ENCODE data around the gene BROX. TPM values are rescaled to one million over a fixed set of nuclear protein-coding genes. Genes with fewer than 3 reads are reported as not detected.

BROX gene
- polyA plus RNA-seq, 1 of the 3 experiments (the other 2 are of a cell fraction) = 3.8 TPM

GRCh38 chr1:222734740-222735139 lies 22.4 kb downstream of the BROX start:
- TF ChIP-seq ELF1 (IDR thresholded peaks at IDR 0.05) (no peak), NFIC (IDR thresholded peaks at IDR 0.05; ENCODE audit: borderline replicate concordance) (no peak), TAF1 (IDR thresholded peaks at IDR 0.05; ENCODE audit: borderline replicate concordance, low read depth, low read length) (no peak), GATA2 (CRISPR knock-in tag; IDR thresholded peaks at IDR 0.05) (no peak)
- no peaks in the 10 kb centered on the region for H3K27me3 ChIP-seq (ENCODE audit: insufficient read depth)
- WGBS (ENCODE audit: low lambda C conversion rate) = 91% methylated on average over 1 of the region's 1 CpG
- no peak for DNase-seq
- no peak overlapping the region for H3K4me2 ChIP-seq
- H3K9me3 ChIP-seq = no peaks in the 10 kb centered on the region
- no peaks in the 10 kb centered on the region for H3K9me2 ChIP-seq
- H3K9ac ChIP-seq = no peak overlapping the region
- no peaks in the 10 kb centered on the region for H3K79me2 ChIP-seq (ENCODE audit: insufficient read depth)
- H2AFZ ChIP-seq (ENCODE audit: low read depth) = no peak overlapping the region
- ChIA-PET CTCF (interaction anchor here (1.5 kb wide), 1 partner anchor 355 kb away, joined by 4 read pairs; no protein-coding TSS in a partner anchor), POLR2A (no interaction called here)
- H3K27ac ChIP-seq (ENCODE audit: low read depth in 2 of 2, low read length in 1 of 2) = no peak overlapping the region
- peaks cover 48 to 67% of the 10 kb centered on the region in 2 experiments for H3K36me3 ChIP-seq (replicated peaks in 1 of 2; ENCODE audit: control insufficient read depth in 1 of 2, insufficient read depth in 2 of 2, low read length in 1 of 2)
- no peaks in the 10 kb centered on the region for H3F3A ChIP-seq (replicated peaks; ENCODE audit: insufficient read depth)
- H3K4me1 ChIP-seq (ENCODE audit: control insufficient read depth in 1 of 2, insufficient read depth in 2 of 2, low read depth in 1 of 2, low read length in 1 of 2) = no peaks in the 10 kb centered on the region
- H3K4me3 ChIP-seq (ENCODE audit: low read depth in 2 of 2, low read length in 1 of 2) = no peak overlapping the region
- no peaks in the 10 kb centered on the region for H4K20me1 ChIP-seq (ENCODE audit: insufficient read depth)

- Histone ChIP-seq H3K79me2 (ENCODE audit: insufficient read depth) (no peaks in the 10 kb centered on the region), H3K27me3 (ENCODE audit: insufficient read depth) (no peaks in the 10 kb centered on the region), H3K9me3 (no peaks in the 10 kb centered on the region), H3K4me3 (ENCODE audit: low read depth in 2 of 2, low read length in 1 of 2) (no peak overlapping the region), H3K9ac (no peak overlapping the region), H3K4me2 (no peak overlapping the region), H3K4me1 (ENCODE audit: control insufficient read depth in 1 of 2, insufficient read depth in 2 of 2, low read depth in 1 of 2, low read length in 1 of 2) (no peaks in the 10 kb centered on the region), H3F3A (replicated peaks; ENCODE audit: insufficient read depth) (no peaks in the 10 kb centered on the region), H3K36me3 (replicated peaks in 1 of 2; ENCODE audit: control insufficient read depth in 1 of 2, insufficient read depth in 2 of 2, low read length in 1 of 2) (peaks cover 32 to 50% of the 10 kb centered on the region in 2 experiments), H3K9me2 (no peaks in the 10 kb centered on the region), H4K20me1 (ENCODE audit: insufficient read depth) (no peaks in the 10 kb centered on the region), H3K27ac (ENCODE audit: low read depth in 2 of 2, low read length in 1 of 2) (no peak overlapping the region), H2AFZ (ENCODE audit: low read depth) (no peak overlapping the region)
- TF ChIP-seq, protein P1, sequence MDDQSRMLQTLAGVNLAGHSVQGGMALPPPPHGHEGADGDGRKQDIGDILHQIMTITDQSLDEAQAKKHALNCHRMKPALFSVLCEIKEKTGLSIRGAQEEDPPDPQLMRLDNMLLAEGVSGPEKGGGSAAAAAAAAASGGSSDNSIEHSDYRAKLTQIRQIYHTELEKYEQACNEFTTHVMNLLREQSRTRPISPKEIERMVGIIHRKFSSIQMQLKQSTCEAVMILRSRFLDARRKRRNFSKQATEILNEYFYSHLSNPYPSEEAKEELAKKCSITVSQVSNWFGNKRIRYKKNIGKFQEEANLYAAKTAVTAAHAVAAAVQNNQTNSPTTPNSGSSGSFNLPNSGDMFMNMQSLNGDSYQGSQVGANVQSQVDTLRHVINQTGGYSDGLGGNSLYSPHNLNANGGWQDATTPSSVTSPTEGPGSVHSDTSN (IDR thresholded peaks at IDR 0.05) = no peak
- TF ChIP-seq ELF1 (IDR thresholded peaks at IDR 0.05) (no peak), ZBTB33 (IDR thresholded peaks at IDR 0.05; ENCODE audit: borderline replicate concordance, low read depth) (no peak), RCOR1 (IDR thresholded peaks at IDR 0.05; ENCODE audit: low read length) (no peak), RAD21 (IDR thresholded peaks at IDR 0.05; ENCODE audit: low read length) (no peak)
- ChIA-PET POLR2A (no interaction called here), CTCF (interaction anchor here (0.8 to 3.0 kb wide), 6 partner anchors 11 to 387 kb away, joined by 3 to 13 read pairs (median 5); no protein-coding TSS in a partner anchor)
- 93% methylated on average over 5 of the region's 5 CpGs for WGBS (ENCODE audit: low lambda C conversion rate)
- DNase-seq = no peak
These were observed 24.1 kb downstream of the BROX start for GRCh38 chr1:222736470-222736869.

DNA sequence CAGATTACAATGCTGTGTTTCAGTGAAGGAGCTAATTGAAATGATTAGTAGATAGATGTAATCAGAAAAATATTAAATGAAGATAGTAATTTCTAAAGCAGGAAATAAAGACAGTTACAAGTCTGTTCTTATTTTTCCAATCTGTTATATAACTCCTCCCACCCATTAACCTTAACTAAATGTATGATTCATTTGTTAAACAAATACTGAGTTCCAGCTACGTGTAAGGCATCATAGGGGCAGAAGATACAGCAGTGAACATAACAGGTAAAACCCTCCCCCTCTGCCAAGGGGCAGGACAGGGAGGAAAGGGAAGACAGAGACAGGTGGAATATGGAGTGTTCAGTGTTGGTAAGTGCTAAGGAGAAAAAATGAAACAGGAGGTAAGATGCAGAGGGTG lies 24.6 kb downstream of the BROX start, which contains the start of gene FAM177B:
Gene FAM177B, plus strand, starts transcription at position 231 of the 400 bp plus-strand sequence. CDS start 9,344 bp downstream, outside the sequence.
- peaks cover 28 to 45% of the 10 kb centered on the region in 2 experiments for H3K36me3 ChIP-seq (replicated peaks in 1 of 2; ENCODE audit: control insufficient read depth in 1 of 2, insufficient read depth in 2 of 2, low read length in 1 of 2)
- no peaks in the 10 kb centered on the region for H3F3A ChIP-seq (replicated peaks; ENCODE audit: insufficient read depth)
- WGBS (ENCODE audit: low lambda C conversion rate) = 66% methylated on average over 1 of the region's 1 CpG
- H3K9me2 ChIP-seq = no peaks in the 10 kb centered on the region
- DNase-seq = no peak
- H3K79me2 ChIP-seq (ENCODE audit: insufficient read depth) = no peaks in the 10 kb centered on the region
- H3K9ac ChIP-seq = no peak within 1 kb of the TSS
- no peaks in the 10 kb centered on the region for H3K27me3 ChIP-seq (ENCODE audit: insufficient read depth)
- ChIA-PET CTCF (interaction anchor here (1.0 to 3.0 kb wide), 5 partner anchors 12 to 387 kb away, joined by 3 to 13 read pairs (median 7); no protein-coding TSS in a partner anchor), POLR2A (no interaction called here)
- no peaks in the 10 kb centered on the region for H4K20me1 ChIP-seq (ENCODE audit: insufficient read depth)
- H3K27ac ChIP-seq (ENCODE audit: low read depth in 2 of 2, low read length in 1 of 2) = no peak within 1 kb of the TSS
- no peaks in the 10 kb centered on the region for H3K9me3 ChIP-seq
- H2AFZ ChIP-seq (ENCODE audit: low read depth) = no peak within 1 kb of the TSS
- no peak within 1 kb of the TSS for H3K4me2 ChIP-seq
- H3K4me3 ChIP-seq (ENCODE audit: low read depth in 2 of 2, low read length in 1 of 2) = no peak within 1 kb of the TSS
- no peaks in the 10 kb centered on the region for H3K4me1 ChIP-seq (ENCODE audit: control insufficient read depth in 1 of 2, insufficient read depth in 2 of 2, low read depth in 1 of 2, low read length in 1 of 2)
- TF ChIP-seq EP300 (IDR thresholded peaks at IDR 0.05; ENCODE audit: borderline replicate concordance in 1 of 2, low read depth in 1 of 2, low read length in 1 of 2) = no peak
- no peak for TF ChIP-seq TEAD4 (IDR thresholded peaks at IDR 0.05; ENCODE audit: borderline replicate concordance, insufficient read depth)
- TF ChIP-seq, protein P1 (IDR thresholded peaks at IDR 0.05) = no peak
- no peak for TF ChIP-seq YY1 (IDR thresholded peaks at IDR 0.05; ENCODE audit: low read depth)
- TF ChIP-seq ZBTB33 (IDR thresholded peaks at IDR 0.05; ENCODE audit: borderline replicate concordance, low read depth) = no peak
- no peak for TF ChIP-seq SIN3A (IDR thresholded peaks at IDR 0.05; ENCODE audit: borderline replicate concordance, low read depth, low read length)
- TF ChIP-seq USF2 (IDR thresholded peaks at IDR 0.05; ENCODE audit: borderline replicate concordance, low read depth, low read length) = no peak
- TF ChIP-seq RFX5 (IDR thresholded peaks at IDR 0.05; ENCODE audit: low read length) = no peak

Data from SK-N-SH (cell line).